Measurements from ENCODE around the gene DYRK2.
A peak's percentile ranks its signal among the peaks of the same experiment; 100 is the strongest.
"Not testable (repeated sequence)": the region's sequence is repeated elsewhere in the genome, so short reads cannot be mapped to it uniquely, and the experiment has no call there.

The DYRK2 gene

DNA sequence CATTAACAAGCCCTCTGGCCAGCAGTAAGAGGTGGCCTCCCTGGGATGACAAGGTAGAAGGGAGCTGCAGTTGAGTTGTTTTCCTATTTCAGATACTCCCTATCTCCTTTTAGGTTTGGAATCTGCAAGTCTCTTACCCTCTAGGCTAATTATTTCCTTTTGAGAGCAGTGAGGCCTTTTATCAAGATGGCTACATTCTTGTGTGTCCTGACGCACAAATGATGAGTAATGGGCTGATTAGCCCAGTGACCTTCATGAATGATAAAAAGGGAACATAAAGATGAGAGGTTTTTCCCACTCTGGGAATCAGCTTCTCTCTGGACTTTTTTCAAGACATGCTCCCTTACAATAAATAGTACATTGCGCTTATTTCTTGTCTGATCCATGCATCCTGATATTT lies 22.9 kb downstream of the DYRK2 start:
- DNase-seq (ENCODE audit: low spot score) = no peak

DNA sequence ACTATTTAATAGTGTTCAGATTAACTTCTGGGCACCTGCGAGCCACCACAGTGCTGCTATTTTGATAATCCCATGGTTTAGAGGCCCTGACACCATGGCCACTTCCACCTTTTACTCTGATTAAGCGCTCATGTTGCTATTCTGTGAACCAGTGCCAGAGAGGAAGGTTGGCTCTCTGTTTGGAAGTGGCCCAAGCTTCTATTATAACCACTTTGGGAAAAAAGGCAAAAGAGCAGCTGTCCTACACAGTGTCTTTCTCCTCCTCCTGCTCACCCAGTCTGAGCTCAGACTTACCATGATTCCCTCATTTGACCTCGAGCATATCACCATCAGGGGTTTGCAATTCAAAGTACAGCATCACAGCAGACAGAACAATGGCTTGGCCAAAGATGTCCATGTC lies 23.3 kb downstream of the DYRK2 start:
- no peak for DNase-seq (ENCODE audit: low spot score)

DNA sequence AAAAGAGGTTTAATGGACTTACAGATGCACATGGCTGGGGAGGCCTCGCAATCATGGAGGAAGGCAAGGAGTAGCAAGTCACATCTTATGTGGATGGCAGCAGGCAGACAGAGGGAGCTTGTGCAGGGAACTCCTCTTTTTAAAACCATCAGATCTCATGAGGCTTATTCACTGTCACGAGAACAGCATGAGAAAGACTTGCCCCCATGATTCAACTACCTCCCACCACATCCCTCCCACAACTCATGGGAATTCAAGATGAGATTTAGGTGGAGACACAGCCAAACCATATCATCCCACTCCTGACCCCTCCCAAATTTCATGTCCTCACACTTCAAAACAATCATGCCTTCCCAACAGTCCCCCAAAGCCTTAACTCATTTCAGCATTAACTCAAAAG lies 24.0 kb downstream of the DYRK2 start:
- DNase-seq (ENCODE audit: low spot score) = not testable (repeated sequence)

DNA sequence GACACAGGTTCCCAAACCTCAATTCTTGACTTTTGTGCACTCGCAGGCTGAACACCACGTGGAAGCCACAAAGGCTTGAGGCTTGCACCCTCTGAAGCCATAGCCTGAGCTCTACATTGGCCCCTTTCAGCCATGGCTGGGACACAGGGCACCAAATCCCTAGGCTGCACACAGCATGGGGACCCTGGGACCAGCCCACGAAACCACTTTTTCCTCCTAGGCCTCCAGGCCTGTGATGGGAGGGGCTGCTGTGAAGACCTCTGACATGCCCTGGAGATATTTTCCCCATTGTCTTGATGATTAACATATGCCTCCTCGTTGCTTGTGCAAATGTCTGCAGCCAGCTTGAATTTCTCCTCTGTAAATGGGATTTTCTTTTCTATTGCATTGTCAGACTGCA lies 25.0 kb downstream of the DYRK2 start:
- DNase-seq (ENCODE audit: low spot score) = not testable (repeated sequence)

DNA sequence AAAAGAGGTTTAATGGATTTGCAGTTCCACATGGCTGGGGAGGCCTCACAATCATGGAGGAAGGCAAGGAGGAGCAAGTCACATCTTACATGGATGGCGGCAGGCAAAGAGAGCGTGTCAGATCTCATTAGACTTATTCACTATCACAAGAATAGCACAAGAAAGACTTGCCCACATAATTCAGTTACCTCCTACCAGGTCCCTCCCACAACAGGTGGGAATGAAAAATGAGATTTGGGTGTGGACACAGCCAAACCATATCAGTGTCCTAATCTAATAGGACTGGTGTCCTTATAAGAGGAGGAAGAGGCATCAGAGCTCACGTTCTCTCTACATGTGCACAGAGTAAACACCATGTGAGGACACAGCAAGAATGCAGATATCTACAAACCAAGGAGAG lies 25.9 kb downstream of the DYRK2 start:
- no peak for DNase-seq (ENCODE audit: low spot score)

DNA sequence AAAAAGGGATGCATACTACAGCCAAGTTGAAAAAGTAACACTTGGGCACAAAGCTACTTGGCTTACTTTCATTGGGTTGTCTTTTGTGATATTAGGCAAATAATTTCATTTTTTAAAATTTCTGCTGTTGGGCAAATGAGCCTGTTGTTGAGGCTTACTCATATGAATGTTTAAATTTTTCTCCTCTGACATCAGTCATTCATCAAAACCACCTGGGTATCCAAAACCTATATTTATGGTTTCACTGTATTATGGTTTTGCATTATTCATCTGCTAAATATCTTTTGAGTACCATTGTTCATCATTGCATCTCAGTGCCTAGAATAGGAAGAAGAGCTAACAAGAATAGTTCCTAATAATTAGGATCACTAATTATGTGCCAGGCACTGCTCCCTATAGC lies 28.1 kb downstream of the DYRK2 start:
- DNase-seq (ENCODE audit: low spot score) = no peak

DNA sequence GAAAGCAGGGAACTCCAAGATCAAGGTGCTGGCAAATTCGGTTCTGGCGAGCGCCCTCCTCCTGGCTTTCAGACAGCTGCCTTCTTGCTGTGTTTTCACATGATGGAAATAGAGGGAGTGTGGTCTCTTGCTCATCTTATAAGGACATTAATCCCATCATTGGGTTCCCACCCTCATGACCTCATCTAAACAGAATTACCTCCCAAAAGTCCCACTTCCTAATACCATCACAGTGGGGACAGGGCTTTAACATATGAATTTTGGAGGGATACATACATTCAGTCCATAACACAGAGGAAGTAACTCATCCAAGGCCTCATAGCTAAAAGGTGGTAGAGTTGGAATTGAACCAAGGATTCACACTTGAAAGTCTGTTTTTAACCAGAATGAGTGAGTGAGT lies 28.6 kb downstream of the DYRK2 start:
- DNase-seq (ENCODE audit: low spot score) = no peak

DNA sequence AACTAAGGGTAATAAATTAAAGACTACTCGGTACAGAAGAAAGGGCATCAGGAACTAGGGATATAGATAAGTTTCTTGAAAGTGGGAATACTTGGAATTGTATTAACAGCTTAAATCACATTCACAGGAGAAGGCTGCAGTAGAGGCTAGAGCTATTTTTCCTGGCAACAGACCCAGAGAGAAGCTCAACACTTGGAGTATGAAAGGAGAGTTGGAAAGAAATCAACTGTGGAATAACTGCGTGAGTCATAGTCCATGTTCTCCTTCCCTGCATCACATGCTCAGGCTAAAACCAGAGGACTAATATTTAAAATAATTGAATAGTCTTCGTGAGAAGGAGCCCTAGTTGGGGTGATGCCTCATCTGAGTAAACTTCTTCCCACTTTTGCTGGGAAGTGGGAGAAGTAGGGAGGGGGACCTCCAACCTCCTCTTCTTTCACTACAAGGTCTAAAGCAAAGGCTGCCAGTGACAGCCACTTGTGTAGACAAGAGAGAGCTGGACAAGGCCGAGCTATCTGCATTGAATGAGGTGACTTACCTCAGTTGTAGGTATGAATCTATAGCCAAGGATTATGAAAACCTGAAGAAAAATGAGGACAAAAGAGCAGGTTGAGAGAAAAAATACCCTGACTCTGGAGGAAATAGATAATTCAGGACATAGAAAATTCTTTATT lies 32.7 kb downstream of the DYRK2 start:
- no peak for DNase-seq (ENCODE audit: low spot score)

DNA sequence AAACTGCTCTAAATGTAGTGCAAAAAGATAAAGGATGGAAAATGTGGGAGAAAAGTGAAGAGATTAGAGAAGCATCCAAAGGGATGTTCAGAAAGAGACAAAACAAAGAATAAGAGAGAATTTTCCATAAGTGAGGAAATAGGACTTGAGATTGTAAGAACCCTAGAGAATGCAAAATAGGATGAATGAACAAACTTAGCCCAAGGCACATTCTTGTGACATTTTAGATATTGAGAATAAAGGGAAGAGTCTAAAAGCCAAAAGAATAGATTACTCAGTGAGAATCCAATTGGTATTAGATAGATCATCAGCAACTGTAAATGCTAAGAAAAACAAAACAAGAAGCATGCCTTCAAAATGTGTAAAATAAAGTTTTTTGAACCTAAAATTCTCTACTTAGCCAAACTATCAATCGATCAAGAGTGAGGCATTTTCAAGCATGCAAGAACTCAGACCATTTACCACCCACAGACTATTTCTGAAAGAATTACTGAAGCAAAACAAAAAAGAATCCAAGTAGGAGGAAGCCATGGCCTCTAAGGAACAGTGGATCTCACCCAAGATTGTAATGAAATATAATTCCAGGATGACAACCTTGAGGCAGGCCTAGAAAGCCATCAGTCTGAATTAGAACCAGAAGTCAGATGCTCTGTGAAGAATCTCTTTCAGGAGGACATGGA lies 33.5 kb downstream of the DYRK2 start:
- no peak for DNase-seq (ENCODE audit: low spot score)

DNA sequence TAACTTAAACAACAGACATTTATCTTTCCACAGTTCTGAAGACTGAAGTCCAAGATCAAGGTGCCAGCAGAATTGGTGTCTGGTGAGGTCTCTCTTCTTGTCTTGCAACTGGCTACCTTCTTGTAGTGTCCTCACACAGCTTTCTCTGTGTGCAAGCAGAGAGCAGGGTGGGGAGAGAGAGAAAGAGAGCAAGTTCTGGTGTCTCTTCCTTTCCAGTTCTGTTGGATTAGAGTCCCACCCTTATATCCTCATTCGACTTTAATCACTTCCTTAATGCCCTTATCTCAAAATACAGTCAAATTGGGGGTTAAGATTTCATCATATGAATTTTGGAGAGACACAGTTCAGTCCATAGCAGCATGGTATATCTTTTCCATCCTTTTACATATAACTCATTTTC lies 40.8 kb downstream of the DYRK2 start:
- DNase-seq (ENCODE audit: low spot score) = no peak

DNA sequence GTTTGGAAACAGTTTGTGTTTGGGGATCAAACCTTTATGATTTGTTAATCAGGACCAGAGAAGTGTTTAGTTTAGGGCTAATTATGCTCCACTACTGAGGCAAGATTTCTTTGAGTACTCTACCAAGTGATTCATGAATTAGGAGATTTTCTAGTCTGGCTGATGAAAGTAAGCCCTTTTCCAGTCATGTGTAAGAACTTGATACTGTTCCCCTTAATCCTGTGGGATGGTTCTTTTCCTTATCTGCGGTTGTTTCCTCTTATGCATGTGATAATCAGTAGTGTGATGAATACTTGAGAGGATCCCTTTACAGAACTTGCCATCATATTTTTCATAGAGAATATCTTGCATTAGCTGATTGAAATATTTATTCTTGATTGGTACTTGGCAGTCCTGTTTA lies 42.1 kb downstream of the DYRK2 start:
- no peak for DNase-seq (ENCODE audit: low spot score)

DNA sequence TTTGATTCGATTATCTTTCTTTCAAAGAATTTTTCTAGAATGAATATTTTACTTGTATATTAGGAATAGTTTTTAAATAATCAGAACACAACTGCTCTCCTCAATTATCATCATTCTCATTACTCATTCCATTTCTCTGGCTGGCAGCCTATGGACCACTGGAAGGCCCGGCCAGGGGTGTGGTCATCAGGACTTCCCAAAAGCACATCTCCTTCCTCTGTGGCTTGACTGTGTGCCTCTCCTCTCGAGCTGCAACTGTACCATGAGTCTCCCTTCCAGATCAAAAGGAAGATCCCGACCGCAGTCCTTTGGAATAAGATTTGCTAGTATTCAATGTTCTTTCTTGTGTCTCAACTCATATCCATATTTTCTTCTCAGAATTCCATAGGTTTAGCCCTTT lies 42.7 kb downstream of the DYRK2 start:
- no peak for DNase-seq (ENCODE audit: low spot score)

DNA sequence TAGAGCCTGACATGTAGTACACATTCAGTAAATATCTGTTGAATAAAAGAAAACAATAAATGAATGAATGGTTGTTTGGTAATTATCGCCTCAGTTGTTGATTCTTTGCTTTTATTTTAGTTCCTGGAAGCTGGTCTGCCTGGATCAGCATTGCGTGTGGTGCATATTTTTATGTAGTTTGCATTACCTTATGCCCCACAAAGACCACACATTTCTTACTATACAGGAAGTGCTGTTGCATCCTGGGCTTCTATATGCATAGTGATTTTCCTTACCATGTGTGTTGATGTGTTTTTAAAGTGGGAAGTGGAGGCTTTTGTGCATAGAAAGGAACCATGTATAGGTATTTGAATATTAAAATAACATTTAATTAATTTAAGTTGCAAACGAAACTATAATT lies 43.6 kb downstream of the DYRK2 start:
- no peak for DNase-seq (ENCODE audit: low spot score)

DNA sequence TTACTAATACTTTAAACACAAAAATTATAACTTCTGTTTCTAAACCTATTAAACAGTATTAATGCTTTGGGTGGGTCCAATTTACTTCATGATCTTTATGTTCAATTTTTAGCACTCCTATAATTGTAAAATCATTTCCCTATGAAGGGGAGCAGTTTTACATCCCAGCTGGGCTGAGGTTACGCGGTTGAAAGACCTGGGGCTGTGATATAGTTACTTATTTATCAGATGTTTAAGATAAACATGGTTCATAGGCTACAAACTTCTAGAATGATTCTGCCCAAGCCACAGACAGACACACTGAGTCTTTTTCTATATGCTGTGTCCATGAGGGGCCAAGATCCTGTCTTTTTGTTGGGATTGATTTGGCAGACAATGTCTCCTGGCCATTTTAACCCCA lies 44.4 kb downstream of the DYRK2 start:
- DNase-seq (ENCODE audit: low spot score) = no peak

DNA sequence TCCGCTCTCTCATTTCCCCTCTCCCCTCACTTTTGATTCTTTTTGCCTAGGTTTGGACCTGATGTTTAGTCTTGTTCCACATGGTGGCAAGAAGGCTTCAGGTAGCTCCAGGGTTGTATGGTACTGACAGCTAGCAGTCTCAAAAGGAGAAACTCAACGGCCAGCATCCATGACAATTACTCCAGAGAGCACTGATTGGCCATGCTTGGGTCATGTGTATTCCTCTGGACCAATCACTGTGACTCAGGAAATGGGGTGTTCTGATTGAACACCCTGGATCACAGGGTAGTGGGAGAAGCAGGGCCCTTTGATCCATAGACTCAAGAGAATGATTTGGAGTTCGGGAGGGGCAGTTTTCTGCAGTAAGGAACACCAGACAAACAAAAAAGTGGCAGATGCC lies 45.3 kb downstream of the DYRK2 start:
- DNase-seq (ENCODE audit: low spot score) = no peak

DNA sequence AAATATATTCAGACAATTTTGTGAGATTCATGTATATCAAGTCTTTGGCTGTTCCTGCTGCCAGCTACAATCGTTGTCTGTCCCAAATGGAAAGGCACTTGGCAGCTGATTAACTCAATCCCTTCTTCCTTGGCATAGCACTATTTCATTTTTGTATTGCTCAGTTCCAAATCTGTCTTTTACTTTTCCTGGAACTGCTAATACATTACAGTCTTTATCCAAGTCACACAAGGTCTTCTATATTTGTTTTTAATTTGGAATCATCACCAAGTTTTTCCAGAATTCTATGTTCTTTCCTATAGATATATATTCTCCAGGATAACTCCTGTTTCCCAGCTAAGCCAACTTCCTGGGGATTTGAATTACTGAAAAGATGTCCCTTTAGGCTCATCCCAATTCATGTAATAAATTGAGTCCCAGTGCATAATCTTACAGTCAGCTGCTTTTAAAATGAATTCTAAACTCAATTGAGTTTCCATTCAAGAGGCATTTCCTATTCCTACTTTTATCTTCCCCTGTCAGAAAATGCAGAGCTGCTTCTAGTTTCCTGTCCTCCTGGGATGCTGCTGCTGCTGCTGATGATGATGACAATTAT lies 45.9 kb downstream of the DYRK2 start:
- no peak for DNase-seq (ENCODE audit: low spot score)

DNA sequence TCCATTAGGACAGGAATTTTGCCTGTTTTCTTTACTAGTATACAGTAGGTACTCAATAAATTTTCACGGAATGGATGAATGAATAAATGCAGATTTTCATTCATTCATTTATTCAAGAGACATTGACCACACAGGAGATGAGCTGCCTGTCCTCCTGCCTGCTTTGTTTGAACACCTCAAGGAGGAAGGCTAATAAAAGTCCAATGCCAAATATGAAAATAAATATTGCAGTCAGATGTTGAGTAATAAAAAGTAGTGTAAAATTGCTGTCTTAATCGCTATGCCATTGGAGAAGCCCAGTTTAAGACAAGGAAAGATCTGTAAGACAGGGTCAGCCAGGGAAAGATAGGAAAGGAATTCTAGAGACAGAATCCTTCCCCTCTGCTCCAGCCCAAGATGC lies 47.4 kb downstream of the DYRK2 start:
- no peak for DNase-seq (ENCODE audit: low spot score)

DNA sequence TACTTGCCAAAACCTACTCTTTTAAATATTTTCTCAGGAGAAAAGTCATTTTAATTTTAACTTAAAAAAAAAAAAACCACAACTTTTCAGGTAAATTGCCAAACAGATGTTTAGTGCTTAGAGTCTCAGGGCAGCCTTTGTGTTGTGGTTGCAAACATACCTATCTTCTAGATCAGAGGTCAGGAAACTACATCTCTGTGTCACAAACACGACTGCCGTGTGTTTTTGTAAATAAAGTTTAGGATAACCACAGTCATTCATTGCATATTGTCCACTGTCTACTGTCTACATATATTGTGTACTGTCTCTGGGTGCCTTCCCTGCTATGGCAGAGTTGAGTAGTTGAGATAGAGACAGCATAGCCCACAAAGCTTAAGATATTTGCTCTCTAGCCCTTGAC lies 48.9 kb downstream of the DYRK2 start:
- DNase-seq (ENCODE audit: low spot score) = peak; percentile 62

DNA sequence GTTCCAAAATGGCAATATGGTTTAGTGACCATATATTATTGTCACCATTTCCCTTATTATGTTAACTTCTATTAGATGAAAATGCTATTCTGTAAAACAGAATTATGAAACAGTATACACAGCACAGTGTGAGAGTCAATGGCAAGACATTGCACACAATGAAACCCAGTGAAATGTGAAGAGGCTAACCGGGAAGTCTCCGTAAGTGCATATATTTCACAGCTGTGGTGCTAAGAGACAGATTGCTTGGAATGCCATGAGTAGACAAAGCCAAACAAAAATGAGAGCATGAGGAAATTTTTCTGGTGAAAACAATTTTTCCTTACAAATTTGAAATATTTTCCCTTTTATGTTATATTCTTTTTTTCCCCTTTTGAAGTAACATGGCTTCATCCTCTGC lies 49.4 kb downstream of the DYRK2 start:
- no peak for DNase-seq (ENCODE audit: low spot score)

DNA sequence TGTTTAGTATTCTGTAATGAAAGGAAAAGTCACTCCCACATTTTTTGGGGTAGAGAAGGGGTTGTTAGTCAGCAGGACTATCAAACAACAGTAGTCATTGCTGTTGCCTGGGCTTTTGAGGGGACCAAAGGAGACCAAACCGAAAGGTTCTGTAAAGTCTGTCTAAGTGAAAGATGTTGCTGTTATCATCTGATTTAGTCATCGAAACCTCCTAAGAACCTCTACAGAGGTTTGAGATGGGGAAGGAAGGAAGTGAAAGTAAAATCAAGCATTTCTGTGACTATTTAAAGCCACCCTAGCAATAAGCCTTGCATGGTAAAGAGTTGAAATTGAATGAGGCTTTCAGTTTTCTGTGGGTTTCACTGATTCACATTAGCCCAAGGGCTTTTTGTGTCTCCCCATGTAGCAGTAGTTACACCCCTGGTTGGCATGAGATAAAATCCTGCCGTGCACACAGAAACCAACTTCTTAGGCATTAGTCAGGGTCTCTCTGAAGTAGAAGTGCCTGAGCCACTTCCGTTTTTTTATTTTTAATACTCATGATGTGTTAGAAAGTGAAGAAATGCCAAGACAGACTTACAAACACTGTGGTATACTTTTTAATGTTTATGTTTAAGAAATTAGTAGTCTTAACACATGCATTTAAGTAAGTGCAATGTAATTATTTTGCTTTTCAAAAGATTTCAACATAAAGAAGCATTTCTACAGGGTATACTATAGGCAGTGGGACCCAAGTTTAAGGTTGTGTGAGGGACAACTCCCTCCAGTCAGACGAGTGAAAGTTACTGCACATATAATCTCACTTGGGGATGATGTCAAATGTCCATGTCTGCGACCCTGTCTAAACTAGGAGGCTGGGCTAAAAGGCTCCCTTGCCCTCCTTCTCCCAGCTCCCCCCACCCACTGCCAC lies 50.4 kb downstream of the DYRK2 start:
- no peak for DNase-seq (ENCODE audit: low spot score)

DNA sequence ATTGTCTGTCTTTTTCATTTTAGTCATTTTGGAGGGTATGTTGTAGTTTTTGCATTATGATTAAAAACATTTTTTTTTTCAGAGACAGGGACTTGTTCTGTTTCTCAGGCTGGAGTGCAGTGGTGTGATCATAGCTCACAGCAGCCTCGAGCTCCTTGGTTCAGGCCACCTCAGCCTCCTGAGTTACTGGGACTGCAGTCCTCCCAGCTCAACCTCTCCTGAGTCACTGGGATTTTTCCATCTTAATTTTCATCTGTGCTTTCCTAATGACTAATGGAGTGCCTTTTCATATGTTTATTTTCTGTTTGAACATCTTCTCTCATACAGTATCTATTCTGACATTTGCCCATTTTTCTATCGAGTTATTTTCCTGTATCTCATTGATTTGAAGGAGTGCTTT lies 52.6 kb downstream of the DYRK2 start:
- no peak for DNase-seq (ENCODE audit: low spot score)

DNA sequence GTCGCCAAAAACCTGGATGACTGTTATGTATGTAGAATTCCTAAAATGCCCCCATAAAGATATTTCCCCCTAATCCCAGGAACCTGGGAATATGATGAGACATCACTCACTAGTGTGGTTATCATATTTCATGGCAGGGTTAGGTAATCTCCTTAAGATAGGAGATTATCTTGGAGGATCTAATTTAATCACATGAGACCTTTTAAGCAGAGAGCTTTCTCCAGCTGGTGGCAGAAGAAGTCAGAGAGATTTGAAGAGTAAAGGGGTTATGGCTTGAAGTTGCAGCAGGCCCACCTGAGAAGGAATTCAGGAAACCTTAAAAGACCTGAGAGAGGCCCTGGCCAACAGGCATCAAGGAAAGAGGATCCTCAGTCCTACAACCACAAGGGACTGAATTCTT lies 53.6 kb downstream of the DYRK2 start:
- no peak for DNase-seq (ENCODE audit: low spot score)

DNA sequence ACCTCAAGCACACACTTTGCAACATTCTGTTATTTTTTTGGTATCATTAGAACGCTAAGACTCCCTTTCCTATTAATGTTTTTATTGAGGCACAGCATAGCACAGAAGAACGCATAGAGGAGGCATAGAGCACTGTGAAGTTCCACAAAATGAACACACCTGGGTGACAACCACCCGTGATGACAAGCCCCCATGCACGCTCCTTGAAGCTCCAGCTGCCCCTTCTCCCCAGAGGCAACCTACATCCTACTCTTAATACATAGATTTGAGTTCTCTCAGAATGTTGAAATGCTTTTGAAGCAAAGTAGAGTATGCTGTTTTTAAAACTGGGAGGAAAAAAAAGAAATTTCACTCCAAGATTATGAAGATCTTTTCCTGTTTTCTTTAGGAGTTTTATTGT lies 55.5 kb downstream of the DYRK2 start:
- no peak for DNase-seq (ENCODE audit: low spot score)

Measured in SW480 (cell line).